Measurements from ENCODE around the gene TMEM255B. TPM values are rescaled to one million over a fixed set of nuclear protein-coding genes. Genes with fewer than 3 reads are reported as not detected.

TMEM255B gene
- total RNA-seq, 1 donor from 2014 or later, result 2.9 TPM

DNA sequence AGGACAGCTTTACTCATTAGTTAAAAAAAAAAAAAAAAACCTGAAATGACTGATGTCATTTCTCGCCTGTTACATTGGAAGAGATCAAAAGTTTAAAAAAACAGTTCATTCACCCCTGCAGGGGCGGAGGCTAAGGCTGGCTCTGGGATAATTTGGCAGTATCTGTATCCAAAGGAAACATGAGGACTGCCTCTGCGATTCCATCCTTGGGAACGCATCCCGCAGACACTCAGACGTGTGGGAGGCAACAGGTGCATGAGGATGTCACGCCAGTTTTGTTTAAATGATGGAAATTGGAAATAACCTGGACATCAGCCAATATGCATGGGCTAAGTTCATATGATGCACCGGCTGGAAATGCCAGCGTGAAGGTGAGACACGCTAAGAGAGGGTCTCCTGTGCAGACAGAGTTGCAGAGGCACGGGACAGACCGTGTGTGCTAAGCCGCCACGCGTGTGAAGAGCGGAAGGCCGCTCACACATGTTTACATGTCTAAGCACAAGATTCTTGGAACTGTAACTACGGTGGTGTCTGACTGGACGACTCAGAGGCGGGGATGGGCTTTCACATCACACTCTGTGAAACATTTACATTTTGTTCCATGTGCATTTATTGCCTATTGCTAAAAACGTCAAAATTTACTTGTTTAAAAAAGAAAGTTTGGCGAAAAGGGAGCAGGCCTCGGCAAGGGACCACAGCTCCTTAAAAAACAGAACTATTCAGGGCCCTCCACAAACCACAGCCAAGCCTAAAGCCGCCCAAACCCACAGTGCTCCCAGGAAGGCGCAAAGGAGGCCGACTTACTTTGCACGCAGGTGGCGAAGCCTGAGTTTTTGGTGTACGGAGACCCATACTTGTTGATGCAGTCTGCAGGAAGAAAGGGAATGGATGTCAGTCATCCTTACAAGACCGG, 87.0 kb downstream of the TMEM255B start:
- intact Hi-C loops (cut with micrococcal nuclease), result no loop called here

DNA sequence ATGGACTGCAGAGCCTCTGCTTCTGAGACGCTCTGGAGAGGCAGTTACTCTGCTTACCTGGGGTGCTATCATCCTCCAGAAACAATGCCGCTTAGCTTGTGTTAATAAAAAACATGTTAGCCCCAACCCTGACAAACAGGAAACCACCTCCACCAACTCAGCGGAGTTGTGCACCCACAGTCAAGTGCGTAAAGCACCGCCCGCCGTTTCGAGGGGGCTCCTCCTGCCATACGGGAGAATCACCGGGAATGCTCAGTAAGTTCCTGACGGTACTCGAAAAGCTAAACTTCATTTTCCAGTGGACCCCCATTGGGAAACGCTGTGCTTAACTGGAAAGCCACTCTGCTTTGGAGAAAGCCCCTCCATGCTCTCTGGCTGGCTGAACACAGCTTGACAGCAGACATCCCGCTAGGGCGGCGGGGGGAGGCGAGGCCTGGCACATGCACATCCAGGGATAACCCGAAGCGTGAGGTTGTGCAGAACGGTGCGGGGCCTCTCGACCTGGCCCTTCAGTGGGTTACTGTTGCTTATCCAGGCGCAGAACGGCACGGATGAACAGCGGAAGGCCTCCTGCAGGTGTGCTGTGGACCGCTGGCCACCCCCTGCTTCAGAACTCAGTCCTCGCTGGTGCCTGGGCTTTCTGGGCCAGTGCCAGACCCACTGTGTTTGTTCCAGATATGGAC, 87.8 kb downstream of the TMEM255B start:
- intact Hi-C loops (cut with micrococcal nuclease), result no loop called here

DNA sequence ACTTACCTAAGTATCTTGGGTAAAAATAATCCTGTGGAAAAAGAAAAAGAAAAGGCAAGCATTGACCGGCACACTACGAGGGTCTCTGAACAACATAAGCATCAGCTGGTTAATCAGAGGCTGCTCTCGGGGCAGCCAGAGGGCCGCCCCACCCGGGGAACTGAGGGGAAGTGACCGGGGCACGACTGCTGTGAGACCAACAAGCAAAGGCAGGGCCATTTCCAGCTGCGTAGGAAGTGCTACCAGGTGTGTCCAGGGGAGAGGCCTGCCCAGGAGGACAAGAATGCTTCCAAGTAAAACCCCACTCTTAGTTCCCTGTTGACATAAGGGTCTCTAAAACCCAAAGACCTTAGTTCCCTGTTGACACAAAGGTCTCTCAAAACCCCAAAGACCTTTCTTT, 89.0 kb downstream of the TMEM255B start:
- intact Hi-C loops (cut with micrococcal nuclease), result no loop called here

DNA sequence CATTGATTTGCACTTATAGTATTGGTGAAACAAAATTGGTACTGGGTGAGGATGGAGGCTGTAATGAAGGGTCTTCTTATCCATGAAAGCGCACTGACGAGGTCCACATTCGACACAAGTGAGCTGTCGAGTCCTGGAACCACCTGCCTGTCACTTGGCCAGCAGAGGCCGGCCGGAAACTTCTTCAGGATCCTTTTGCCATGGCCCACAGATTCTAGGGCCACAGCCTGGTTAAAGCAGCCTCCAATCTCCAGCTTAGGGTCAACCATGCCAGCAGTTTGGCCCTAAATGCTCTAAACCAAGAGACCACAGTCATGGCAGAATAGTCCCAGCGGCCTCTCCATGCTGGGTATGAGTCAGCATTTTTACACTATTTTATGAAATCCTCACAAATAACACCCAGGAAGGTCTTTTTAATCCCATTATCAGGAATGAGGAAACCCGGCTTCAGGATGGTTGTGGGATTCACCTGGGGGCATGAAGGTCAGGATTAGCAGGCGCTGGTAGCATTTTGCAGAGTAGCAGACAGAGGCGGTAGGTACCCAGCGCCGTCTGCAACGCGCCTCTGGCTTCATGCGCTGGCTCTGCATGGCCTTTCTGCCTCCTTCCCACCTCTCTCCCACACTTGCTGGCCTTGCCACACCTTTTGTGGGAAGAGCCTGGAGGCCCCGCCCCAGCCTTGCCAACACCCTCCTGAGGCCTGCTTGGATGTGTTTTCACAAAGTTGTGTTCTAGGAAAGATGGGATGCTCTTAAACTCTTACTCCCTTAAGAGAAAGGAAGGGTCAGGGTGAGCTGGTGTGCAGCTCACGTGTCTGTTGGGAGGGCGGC, 89.6 kb downstream of the TMEM255B start:
- intact Hi-C loops (cut with micrococcal nuclease), result no loop called here

DNA sequence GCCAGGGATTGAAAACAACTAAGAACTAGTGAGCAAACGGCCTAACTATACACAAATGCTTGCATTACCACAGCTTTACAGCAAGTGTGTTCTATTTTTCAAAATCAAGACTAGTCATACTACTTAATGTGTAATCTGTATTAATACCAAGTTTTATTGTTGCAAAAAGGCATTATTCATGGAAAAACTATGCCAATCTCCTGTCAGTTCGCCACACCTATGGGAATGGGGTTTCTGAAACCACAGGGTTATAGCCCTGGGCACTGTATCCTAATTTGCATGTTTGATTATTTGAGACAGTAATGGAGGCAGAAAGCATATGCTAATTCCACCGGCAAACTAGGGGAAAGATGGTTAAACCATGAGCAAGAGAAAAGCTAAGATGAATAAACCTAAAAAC, 90.5 kb downstream of the TMEM255B start:
- intact Hi-C loops (cut with micrococcal nuclease), result no loop called here

DNA sequence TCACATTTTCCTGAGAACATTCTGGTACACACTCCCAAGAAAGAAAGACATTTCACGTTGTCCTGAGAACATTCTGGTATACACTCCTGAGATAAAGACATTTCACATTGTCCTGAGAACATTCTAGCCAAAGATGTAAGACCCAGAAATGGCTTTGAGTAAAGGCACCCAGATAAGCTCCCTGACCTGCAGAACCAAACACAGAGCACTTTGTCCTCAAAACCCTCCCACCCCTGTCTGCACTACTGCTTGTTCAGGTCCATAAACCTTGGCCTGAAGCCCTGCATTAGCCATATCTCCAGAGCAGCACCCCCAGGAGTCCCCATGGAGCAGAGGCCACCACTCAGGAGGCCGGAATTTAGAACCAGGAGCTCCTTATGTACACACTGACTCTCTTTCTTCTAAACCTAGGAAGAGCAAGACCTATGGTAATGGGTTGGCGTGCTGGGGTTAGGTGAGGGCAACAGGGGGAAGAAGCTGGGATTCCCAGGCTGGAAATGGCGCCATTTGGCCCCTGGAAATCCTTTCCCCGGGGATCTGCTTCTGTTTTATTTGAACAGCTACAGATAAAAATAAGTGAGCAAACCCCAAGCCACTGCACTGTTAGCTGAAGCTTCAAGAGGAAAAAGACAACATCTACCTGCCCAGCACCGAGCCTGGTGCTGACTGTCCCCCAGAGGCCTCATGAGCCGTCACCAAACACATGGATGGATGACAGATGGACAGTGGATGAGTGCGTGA, 91.1 kb downstream of the TMEM255B start:
- intact Hi-C loops (cut with micrococcal nuclease), result no loop called here

DNA sequence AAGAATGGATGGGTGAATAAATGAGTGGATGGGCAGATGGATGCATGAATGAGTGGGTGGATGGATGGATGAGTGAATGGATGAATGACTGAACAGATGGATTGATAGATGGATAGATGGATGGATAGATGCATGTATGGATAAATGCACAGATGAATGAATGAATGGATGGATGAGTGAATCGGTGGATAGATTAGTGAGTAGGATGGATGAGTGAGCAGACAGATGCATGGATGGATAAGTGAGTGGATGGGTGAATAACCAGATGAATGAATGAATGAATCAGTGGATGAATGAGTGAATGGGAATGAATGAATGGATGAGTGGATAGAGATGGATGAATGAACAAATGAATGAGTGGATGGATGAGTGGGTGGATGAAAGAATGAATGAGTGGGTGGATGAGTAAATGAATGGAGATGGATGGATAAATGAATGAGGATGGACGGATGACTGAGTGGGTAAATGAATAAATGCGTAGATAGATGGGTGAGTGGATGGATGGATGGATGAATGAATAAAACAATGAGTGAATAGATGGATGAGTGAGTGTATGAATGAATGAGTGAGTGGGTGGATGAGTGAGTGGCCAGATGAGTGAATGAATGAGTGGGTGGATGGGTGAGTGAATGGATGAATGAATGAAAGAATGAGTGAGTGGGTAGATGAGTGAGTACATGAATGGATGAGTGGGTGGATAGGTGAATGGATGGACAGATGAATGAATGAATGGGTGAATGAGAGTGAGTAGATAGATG, 91.9 kb downstream of the TMEM255B start:
- intact Hi-C loops (cut with micrococcal nuclease), result no loop called here

DNA sequence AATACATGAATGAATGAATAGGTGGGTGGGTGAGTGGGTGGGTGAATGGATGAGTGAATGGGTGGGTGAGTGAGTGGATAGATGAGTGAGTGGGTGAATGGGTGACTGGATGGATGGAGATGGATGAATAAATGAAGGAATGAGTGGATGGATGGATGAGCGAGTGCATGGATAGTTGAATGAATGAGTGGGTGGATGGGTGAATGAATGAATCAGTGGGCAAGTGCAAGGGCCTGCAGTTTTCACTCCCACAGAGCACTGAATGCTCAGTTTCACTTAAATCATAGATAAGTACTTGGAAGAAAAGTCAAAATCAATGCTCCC, 92.4 kb downstream of the TMEM255B start:
- intact Hi-C loops (cut with micrococcal nuclease), result no loop called here

DNA sequence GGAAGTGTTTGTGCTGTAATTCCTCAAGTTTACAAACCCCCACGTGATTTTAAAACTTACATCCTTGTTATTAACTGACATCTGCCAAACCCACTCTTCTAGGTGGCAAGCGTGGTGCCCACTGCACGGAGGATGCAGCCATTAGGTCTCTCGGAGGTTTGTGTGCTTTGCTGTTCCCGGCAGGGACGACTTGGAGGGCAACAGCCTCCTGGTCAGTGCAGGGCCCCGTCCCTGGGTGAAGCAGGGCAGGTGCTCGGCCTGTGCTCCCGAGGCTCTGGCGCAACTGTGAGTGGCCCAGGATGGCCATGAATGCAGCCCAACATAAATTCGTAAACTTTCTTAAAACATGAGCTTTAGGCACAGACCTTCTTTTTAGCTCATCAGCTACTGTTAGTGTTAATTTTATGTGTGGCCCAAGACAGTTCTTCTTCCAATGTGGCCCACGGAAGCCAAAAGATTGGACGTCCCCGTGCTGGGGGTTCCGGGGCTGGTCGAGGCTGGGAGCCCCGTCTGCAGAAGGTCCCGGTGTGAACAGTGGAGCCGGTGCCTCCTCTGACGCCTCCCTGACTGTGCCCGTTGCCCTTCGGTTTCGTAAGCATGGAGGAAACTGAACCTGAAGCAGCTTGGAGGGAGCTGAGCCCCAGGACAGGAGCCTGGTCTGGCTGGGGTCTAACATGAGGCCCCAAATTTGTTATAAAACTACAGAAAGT, 93.0 kb downstream of the TMEM255B start:
- intact Hi-C loops (cut with micrococcal nuclease), result no loop called here

DNA sequence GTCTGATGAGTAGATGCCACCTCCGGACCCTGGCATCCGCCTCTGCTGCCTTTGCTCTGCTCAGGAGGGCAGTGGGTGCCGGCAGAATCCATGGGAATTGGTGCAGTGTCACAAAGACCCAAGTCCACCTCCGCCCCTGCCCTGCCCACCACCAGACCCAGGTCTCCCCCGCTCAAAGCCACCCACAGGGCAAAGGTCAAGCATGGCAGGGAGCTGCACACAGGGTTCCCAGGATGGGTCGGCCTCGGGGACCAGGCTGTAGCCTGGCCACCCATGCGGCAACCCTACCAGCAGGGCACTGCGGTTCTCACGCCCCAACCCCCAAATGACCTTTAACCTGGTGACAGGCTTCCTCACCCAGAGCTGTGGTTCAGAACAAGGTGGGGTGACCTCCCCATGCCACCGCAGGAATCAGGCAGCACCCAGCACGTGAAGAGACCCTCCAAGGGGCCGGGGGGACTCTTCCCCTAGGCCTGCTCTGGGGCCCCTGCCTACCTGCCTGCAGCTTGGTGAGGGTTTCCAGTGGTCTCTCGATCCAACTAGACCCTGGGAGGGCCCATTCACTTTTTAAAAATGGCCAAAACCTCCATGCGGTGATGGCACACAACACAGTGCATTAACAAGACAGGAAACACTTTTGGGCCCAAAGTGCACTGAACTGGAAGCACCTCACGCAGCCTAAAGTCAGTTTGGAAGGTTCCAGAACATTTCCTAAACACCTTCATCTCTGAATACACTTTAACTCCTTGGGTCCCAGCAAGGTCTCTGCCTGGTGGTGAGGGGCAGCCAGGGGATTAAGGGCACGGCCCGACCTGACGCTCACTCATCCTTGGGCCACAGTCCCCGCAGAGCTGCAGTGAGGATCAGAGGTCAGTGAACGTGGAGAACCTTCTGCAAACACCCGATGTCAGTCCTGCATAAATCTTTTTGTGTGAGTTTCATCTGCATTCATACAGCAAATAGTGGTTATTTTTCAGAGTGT, 93.8 kb downstream of the TMEM255B start:
- intact Hi-C loops (cut with micrococcal nuclease), result no loop called here

DNA sequence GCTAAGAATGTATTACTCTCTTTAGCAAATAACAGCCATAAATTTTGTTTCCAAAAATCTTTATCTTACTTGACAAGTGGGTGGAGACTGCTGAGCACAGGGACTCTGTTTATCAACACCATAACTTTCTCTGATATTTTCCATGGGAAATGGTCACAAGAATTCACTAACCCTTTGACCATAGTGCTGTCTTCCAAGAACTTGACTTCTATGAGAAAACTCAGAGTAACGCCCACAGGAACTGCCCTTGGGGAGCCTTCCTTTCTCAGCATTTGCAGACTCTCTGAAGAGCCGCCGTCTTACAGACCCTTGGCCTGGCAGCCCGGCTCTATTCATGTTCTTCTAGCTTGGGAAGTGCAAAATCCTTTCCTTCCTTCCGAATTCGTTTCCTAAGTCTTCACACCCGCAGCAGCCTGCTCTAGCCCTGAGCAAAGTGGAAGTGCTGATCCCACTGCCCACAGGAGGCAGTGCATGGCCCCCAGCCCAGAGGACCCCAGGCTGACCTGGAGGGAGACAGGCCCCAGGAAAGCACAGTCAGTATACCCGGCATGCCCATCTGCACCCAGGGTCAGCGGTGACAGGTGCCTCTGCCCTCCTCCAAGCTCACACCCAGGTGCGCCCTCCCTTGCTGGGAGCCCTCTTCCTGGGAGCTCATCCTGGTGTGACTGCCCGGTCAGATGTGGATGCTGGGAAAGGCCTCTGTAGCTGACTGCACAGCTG, 94.7 kb downstream of the TMEM255B start:
- intact Hi-C loops (cut with micrococcal nuclease), result no loop called here

DNA sequence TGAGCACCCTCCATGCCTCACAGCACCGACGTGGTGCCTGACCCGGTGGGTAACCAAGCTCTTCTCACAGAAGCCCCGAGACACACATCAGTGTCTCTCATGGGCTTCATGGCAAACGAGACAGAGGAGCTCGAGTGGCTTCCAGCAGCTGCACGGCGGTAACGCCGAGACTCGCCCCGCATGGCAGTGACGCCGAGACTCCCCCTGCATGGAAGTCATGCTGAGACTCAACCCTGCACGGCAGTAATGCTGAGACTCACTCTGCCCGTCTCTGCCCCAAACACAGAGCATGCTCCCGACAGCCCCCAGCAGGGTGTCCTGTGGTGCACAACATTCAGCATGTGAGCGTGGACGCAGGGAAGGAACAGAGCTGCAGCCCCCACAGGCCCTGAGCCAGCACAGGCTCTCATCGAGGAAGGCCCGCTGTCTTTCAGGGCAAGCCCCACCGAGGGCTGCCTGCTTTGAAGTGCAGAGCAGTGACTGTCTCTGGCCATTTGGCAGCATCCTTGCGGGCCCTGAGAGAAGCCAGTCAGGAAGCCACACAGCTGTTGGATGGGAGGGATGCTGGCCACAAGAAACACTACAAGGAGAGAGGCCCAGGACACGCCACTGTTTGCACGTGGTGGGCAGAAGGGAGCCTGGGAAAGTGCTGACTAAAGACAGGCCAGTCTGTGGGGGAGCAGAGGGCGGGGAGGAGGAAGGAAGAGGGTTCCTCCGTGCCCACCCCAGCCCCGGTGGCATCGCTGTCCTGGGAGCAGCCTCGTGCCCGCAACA, 95.4 kb downstream of the TMEM255B start:
- intact Hi-C loops (cut with micrococcal nuclease), result no loop called here

DNA sequence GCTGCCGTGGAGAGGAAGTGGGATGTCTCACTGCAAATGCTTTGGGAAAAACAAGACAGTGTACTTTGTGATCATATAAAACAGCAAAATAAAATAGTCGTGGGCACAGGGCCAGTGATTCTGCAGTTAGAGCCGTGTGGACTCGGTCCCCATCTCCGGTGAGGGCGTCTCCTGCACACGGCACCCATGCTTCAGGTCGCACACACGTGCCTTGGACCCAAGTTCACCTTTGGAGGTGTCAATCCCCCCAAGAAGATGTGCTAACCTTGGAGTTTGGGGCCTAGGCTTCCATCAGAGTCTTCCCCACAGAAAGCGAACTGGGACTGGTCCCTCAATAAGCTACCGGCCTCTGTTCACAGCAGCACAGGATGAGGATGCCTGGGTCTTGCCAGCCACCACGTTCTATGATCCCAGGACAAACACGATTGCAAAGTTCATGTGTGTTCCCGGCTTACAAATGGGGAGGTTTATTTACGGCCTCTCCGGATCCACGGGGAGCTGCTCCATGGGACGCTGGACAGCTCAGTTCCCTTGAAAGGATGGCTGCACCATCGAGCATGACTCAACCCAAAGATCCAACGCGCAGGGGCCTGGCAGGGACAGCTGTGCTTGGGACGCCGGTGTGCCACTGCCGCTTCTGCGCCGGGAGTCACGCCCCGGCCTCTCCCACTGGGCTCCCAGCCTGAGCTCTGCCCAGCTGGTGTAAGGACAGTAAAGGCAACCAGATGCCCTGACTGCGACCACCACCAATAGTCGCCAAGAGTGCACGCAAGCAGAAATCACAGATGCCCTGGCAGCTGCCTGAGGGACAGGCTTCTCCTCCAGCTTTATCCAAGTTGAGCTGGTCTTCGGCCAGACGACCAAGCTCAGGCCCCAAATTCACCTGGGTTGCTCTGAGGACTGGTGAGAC, 96.2 kb downstream of the TMEM255B start:
- intact Hi-C loops (cut with micrococcal nuclease), result no loop called here

DNA sequence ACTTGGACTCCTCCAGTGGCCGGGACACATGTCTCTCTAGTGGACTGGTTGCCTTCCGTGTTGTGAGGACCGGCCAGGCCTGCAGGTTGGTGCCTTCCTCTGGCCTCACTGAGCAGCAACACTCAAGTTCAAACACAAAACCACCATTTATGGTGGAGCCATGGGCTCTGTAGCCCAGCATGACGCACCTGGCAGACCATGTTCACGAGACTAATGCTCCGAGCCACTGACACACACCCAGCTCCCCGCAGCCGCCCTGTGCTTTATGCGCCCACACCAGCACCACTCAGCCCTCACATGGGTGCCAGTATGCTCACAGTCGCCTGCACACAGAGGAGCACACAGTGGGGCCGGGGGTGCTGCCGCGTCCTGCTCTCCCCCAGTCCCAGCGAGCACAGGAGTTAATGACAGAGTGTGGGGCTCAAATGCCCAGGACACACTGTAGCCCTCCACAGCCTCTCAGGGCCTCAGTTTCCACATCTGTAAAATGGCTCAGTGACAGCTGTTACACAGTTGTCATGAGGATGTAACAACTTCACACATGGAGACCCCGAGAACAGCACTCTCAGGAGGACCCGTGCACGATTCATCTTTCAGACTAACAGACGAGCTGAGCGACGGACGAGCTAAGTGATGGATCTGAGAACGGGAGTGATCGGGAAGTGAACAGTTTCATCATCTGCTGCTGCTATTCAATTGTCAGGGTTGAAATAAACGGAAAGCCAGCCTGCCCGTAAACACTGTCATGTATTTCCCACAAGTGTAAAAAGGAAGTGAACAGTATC, 97.1 kb downstream of the TMEM255B start:
- intact Hi-C loops (cut with micrococcal nuclease), result no loop called here

DNA sequence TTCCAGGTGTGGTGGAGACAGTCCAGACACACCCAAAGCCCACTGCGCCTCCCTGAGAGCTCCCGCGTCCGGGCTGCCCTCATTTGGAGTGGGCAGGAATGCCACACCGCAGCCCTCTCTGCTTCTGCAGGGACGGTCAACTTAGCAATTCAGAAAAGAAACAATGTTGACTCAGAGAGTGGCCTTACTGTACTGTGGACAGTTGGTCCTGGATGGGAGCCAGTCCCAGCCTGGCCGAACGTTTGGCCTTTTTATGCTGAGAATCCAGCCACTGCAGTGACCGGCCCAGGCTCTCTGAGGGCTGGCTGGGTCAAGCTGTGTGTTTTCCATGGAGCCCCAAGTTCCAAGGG, 97.7 kb downstream of the TMEM255B start:
- intact Hi-C loops (cut with micrococcal nuclease), result no loop called here

All from T-helper 2 cell treated with Interferon-gamma antibody and Interleukin-4, amounts not matched to agents 100 ng/mL and 5 ng/mL, for 36 hours (primary cell).